Epithelial cell of proximal tubule (primary cell): Measurements from ENCODE around the gene CEP63. TPM values are rescaled to one million over a fixed set of nuclear protein-coding genes. Genes with fewer than 3 reads are reported as not detected.

Experiments used
- DNase-seq: peaks from one replicate; pipeline ENCODE4 v3.0.0-alpha.2; 2011; ENCODE audit warnings: low read depth
- H3K4me3 ChIP-seq: 2 replicates; pipeline ENCODE4 v1.5.1; 2011; ENCODE audit warnings: low read depth, mild to moderate bottlenecking, low read length
- CTCF ChIP-seq: conservative IDR thresholded peaks from 2 replicates; pipeline ENCODE4 v1.5.1; 2012; ENCODE audit warnings: low read depth, mild to moderate bottlenecking, low read length
- total RNA-seq: library from RNA; depleted of rRNA; stranded (reverse); fragments of >200 nt; gene quantifications from 2 replicates; pipeline ENCODE4 v1.2.3, GENCODE V29; 2015

The CEP63 gene
- total RNA-seq, 1 donor from 2014 or later, result 21.4 TPM

- DNase-seq, result no peak
- no peak for TF ChIP-seq CTCF
- H3K4me3 ChIP-seq, result no peak overlapping the region
Observed at GRCh38 chr3:134598763-134599545, 113.1 kb downstream of the CEP63 start.

GRCh38 chr3:134600206-134600605, 114.3 kb downstream of the CEP63 start:
- no peak for DNase-seq
- no peak for TF ChIP-seq CTCF
- no peak overlapping the region for H3K4me3 ChIP-seq

GRCh38 chr3:134600685-134601463, 115.0 kb downstream of the CEP63 start:
- TF ChIP-seq CTCF, result peak; percentile 94
- H3K4me3 ChIP-seq, result no peak overlapping the region
- DNase-seq, result no peak

GRCh38 chr3:134601539-134602439, 115.9 kb downstream of the CEP63 start:
- no peak overlapping the region for H3K4me3 ChIP-seq
- DNase-seq, result no peak
- no peak for TF ChIP-seq CTCF

- no peak for DNase-seq
- no peak overlapping the region for H3K4me3 ChIP-seq
- TF ChIP-seq CTCF, result no peak
Observed at GRCh38 chr3:134602440-134602814, 116.6 kb downstream of the CEP63 start.

- no peak for TF ChIP-seq CTCF
- DNase-seq, result no peak
- no peak overlapping the region for H3K4me3 ChIP-seq
Observed at GRCh38 chr3:134603480-134603879, 117.6 kb downstream of the CEP63 start.
